GM21367 (cell line): ENCODE measurements around the gene COL13A1.

Experiments used
- ATAC-seq: cut with Tn5 transposase; IDR thresholded peaks from one replicate; pipeline ENCODE4 v1.9.1; 2021; ENCODE audit not compliant: unreplicated experiment

The COL13A1 gene

GRCh38 chr10:69901628-69902505 lies 100.2 kb downstream of the COL13A1 start:
- ATAC-seq: no peak

GRCh38 chr10:69902835-69903535 lies 101.3 kb downstream of the COL13A1 start:
- no peak for ATAC-seq

- ATAC-seq: no peak
Observed at GRCh38 chr10:69904533-69904932, 102.8 kb downstream of the COL13A1 start.

GRCh38 chr10:69906425-69906824 lies 104.7 kb downstream of the COL13A1 start:
- no peak for ATAC-seq

- no peak for ATAC-seq
Observed at GRCh38 chr10:69907517-69907916, 105.8 kb downstream of the COL13A1 start.

GRCh38 chr10:69908124-69908523 lies 106.4 kb downstream of the COL13A1 start:
- no peak for ATAC-seq

- no peak for ATAC-seq
Observed at GRCh38 chr10:69910561-69910960, 108.9 kb downstream of the COL13A1 start.

GRCh38 chr10:69911613-69912528 lies 110.2 kb downstream of the COL13A1 start:
- ATAC-seq: no peak

- ATAC-seq: no peak
Observed at GRCh38 chr10:69912589-69912988, 110.9 kb downstream of the COL13A1 start.

- ATAC-seq: no peak
Observed at GRCh38 chr10:69913606-69914382, 112.1 kb downstream of the COL13A1 start.

- ATAC-seq: no peak
Observed at GRCh38 chr10:69914398-69915214, 112.9 kb downstream of the COL13A1 start.

GRCh38 chr10:69915215-69915560 lies 113.5 kb downstream of the COL13A1 start:
- no peak for ATAC-seq

GRCh38 chr10:69916118-69916517 lies 114.4 kb downstream of the COL13A1 start:
- ATAC-seq: no peak

- no peak for ATAC-seq
Observed at GRCh38 chr10:69918036-69918435, 116.3 kb downstream of the COL13A1 start.

GRCh38 chr10:69919250-69919649 lies 117.5 kb downstream of the COL13A1 start:
- ATAC-seq: no peak

GRCh38 chr10:69925111-69925510 lies 123.4 kb downstream of the COL13A1 start:
- no peak for ATAC-seq

- ATAC-seq: no peak
Observed at GRCh38 chr10:69928339-69928738, 126.6 kb downstream of the COL13A1 start.

- ATAC-seq: no peak
Observed at GRCh38 chr10:69929575-69929974, 127.9 kb downstream of the COL13A1 start.

- ATAC-seq: no peak
Observed at GRCh38 chr10:69934768-69935167, 133.1 kb downstream of the COL13A1 start.

GRCh38 chr10:69936091-69936490 lies 134.4 kb downstream of the COL13A1 start:
- ATAC-seq: no peak
